H9 (cell line): ENCODE data around the gene DPYSL3. TPM values are rescaled to one million over a fixed set of nuclear protein-coding genes. Genes with fewer than 3 reads are reported as not detected.

ENCODE experiments used
- DNase-seq: peaks from one replicate; pipeline ENCODE4 v3.0.0-alpha.2; 2017
- H2AFZ ChIP-seq: one replicate; pipeline ENCODE4 v1.6.1; 2013; ENCODE audit warnings: mild to moderate bottlenecking, low read length, control low read depth, moderate library complexity
- H2AK5ac ChIP-seq: 2 replicates; pipeline ENCODE4 v1.6.1; 2013; ENCODE audit warnings: low read length, control low read depth, mixed read lengths; ENCODE audit not compliant: insufficient read length
- H2BK120ac ChIP-seq: one replicate; pipeline ENCODE4 v1.6.1; 2013; ENCODE audit warnings: low read depth, mild to moderate bottlenecking, low read length, control low read depth, inconsistent platforms; ENCODE audit not compliant: poor library complexity, severe bottlenecking
- H2BK12ac ChIP-seq: 2 replicates; pipeline ENCODE4 v1.6.1; 2013; ENCODE audit warnings: low read length, control low read depth, mixed read lengths, low read depth; ENCODE audit not compliant: insufficient read length
- H2BK15ac ChIP-seq: 2 replicates; pipeline ENCODE4 v1.6.1; 2013; ENCODE audit warnings: low read depth, low read length, control low read depth
- H2BK20ac ChIP-seq: one replicate; pipeline ENCODE4 v1.6.1; 2013; ENCODE audit warnings: low read depth, mild to moderate bottlenecking, low read length, control low read depth, inconsistent platforms; ENCODE audit not compliant: poor library complexity, severe bottlenecking
- H2BK5ac ChIP-seq: 2 replicates; pipeline ENCODE4 v1.6.1; 2013; ENCODE audit warnings: low read length, control low read depth, mixed read lengths; ENCODE audit not compliant: insufficient read length
- H3K14ac ChIP-seq: 2 replicates; pipeline ENCODE4 v1.6.1; 2013; ENCODE audit warnings: low read length, control low read depth; ENCODE audit not compliant: insufficient read depth
- H3K18ac ChIP-seq: 2 replicates; pipeline ENCODE4 v1.6.1; 2013; ENCODE audit warnings: low read depth, mild to moderate bottlenecking, mixed read lengths, low read length, control low read depth; ENCODE audit not compliant: insufficient read length
- H3K23ac ChIP-seq: 2 replicates; pipeline ENCODE4 v1.6.1; 2013; ENCODE audit warnings: low read length, control low read depth, mixed read lengths, low read depth; ENCODE audit not compliant: insufficient read length
- H3K23me2 ChIP-seq: 2 replicates; pipeline ENCODE4 v1.6.1; 2013; ENCODE audit warnings: low read depth, mild to moderate bottlenecking, mixed read lengths, low read length, control low read depth; ENCODE audit not compliant: insufficient read length, poor library complexity, severe bottlenecking
- H3K27ac ChIP-seq: 2 replicates; pipeline ENCODE4 v1.5.1; 2013; ENCODE audit warnings: low read length, control low read depth, mixed read lengths, low read depth; ENCODE audit not compliant: insufficient read length
- H3K27me3 ChIP-seq: 2 replicates; pipeline ENCODE4 v1.6.1; 2013; ENCODE audit warnings: low read length, control low read depth, inconsistent platforms; ENCODE audit not compliant: insufficient read depth
- H3K4ac ChIP-seq: 2 replicates; pipeline ENCODE4 v1.6.1; 2013; ENCODE audit warnings: low read depth, mild to moderate bottlenecking, control low read depth, inconsistent platforms, low read length, moderate library complexity
- H3K4me1 ChIP-seq: 2 replicates; pipeline ENCODE4 v1.6.1; 2013; ENCODE audit warnings: low read length, control low read depth, inconsistent platforms; ENCODE audit not compliant: insufficient read depth
- H3K4me2 ChIP-seq: 2 replicates; pipeline ENCODE4 v1.6.1; 2013; ENCODE audit warnings: low read length, control low read depth, mixed read lengths; ENCODE audit not compliant: insufficient read length, insufficient read depth
- H3K56ac ChIP-seq: 2 replicates; pipeline ENCODE4 v1.6.1; 2013; ENCODE audit warnings: low read depth, mild to moderate bottlenecking, mixed read lengths, low read length, control low read depth; ENCODE audit not compliant: insufficient read length
- H3K79me1 ChIP-seq: 2 replicates; pipeline ENCODE4 v1.6.1; 2013; ENCODE audit warnings: low read depth, mild to moderate bottlenecking, moderate library complexity, low read length, control low read depth, inconsistent platforms; ENCODE audit not compliant: insufficient read depth, poor library complexity, severe bottlenecking
- H3K79me2 ChIP-seq: 2 replicates; pipeline ENCODE4 v1.6.1; 2013; ENCODE audit warnings: low read length, control low read depth, inconsistent platforms; ENCODE audit not compliant: insufficient read depth
- H3K9ac ChIP-seq: 2 replicates; pipeline ENCODE4 v1.6.1; 2013; ENCODE audit warnings: low read length, control low read depth, mixed read lengths; ENCODE audit not compliant: insufficient read length; ENCODE audit errors: extremely low read depth
- H3K9me3 ChIP-seq: one replicate; pipeline ENCODE4 v1.6.1; 2013; ENCODE audit warnings: low read depth, low read length, inconsistent platforms; ENCODE audit not compliant: control insufficient read depth
- H3T11ph ChIP-seq: one replicate; pipeline ENCODE4 v1.6.1; 2013; ENCODE audit warnings: mild to moderate bottlenecking, low read length, control low read depth, inconsistent platforms
- H4K20me1 ChIP-seq: one replicate; pipeline ENCODE4 v1.6.1; 2013; ENCODE audit not compliant: control insufficient read depth, insufficient read length, insufficient read depth
- H4K5ac ChIP-seq: 2 replicates; pipeline ENCODE4 v1.6.1; 2013; ENCODE audit warnings: low read depth, mild to moderate bottlenecking, mixed read lengths, low read length, control low read depth; ENCODE audit not compliant: insufficient read length
- H4K8ac ChIP-seq: replicated peaks from 2 replicates; pipeline ENCODE4 v1.6.1; 2013; ENCODE audit warnings: low read length, control low read depth, mixed read lengths, low read depth; ENCODE audit not compliant: insufficient read length
- H4K91ac ChIP-seq: 2 replicates; pipeline ENCODE4 v1.6.1; 2013; ENCODE audit warnings: low read depth, mild to moderate bottlenecking, moderate library complexity, mixed read lengths, low read length, control low read depth; ENCODE audit not compliant: insufficient read length
- H3K27ac Mint-ChIP-seq, 3 experiments: 2 replicates in 2 of 3; 3 replicates in 1 of 3; pipeline ENCODE4 v1.8.0; 2020 to 2021; ENCODE audit warnings: mixed read lengths in 3 of 3, mild to moderate bottlenecking in 1 of 3, moderate library complexity in 1 of 3
- H3K27me3 Mint-ChIP-seq: 2 replicates; pipeline ENCODE4 v1.8.0; 2021; ENCODE audit warnings: low read depth, mild to moderate bottlenecking, moderate library complexity, mixed read lengths
- H3K36me3 Mint-ChIP-seq, 3 experiments: 2 replicates in 2 of 3; 3 replicates in 1 of 3; pipeline ENCODE4 v1.8.0; 2020 to 2021; ENCODE audit warnings: low read depth in 3 of 3, mixed read lengths in 3 of 3; ENCODE audit not compliant: insufficient read depth in 1 of 3
- H3K4me1 Mint-ChIP-seq, 2 experiments: 2 replicates each; pipeline ENCODE4 v1.8.0; 2020; ENCODE audit warnings: mixed read lengths in 2 of 2
- H3K4me3 Mint-ChIP-seq, 2 experiments: 2 replicates in 1 of 2; 3 replicates in 1 of 2; pipeline ENCODE4 v1.8.0; 2020 to 2021; ENCODE audit warnings: mild to moderate bottlenecking in 2 of 2, mixed read lengths in 2 of 2, moderate library complexity in 1 of 2
- H3K9me3 Mint-ChIP-seq, 2 experiments: 2 replicates in 1 of 2; 3 replicates in 1 of 2; pipeline ENCODE4 v1.8.0; 2020; ENCODE audit warnings: mild to moderate bottlenecking in 2 of 2, mixed read lengths in 2 of 2, moderate library complexity in 1 of 2
- CTCF ChIP-seq: fragments of 200-600 bp; sonication (generic); conservative IDR thresholded peaks from 3 replicates; pipeline ENCODE4 v1.8.0; 2021; ENCODE audit warnings: antibody characterized with exemption, mild to moderate bottlenecking
- WGBS: extraction: QIAGEN DNeasy Blood & Tissue Kit; methylation state at CpG from one replicate; pipeline ENCODE4 v1.1.7; 2013; ENCODE audit warnings: missing lambda C conversion rate, low lambda C conversion rate, mixed read lengths; ENCODE audit not compliant: insufficient read length; ENCODE audit errors: extremely low coverage; 5-methylcytosine and 5-hydroxymethylcytosine counted together
- total RNA-seq: library from RNA; stranded (reverse); gene quantifications from 2 replicates; pipeline ENCODE4 v1.2.1, GENCODE V29; 2021

DPYSL3 gene
- total RNA-seq, 1 experiment from 2014 or later = 515 TPM

- no peak overlapping the region for H3K14ac ChIP-seq
- WGBS = no CpG with 5 or more reads among the region's 7 CpGs
- Mint-ChIP-seq H3K27ac (peak overlapping the region in 2 of 3 experiments; percentile 61 to 70; a peak in 1 of 7 replicates), H3K4me1 (peaks cover 6 to 10% of the 10 kb centered on the region in 2 experiments), H3K9me3 (no peaks in the 10 kb centered on the region), H3K27me3 (no peaks in the 10 kb centered on the region), H3K36me3 (peaks cover 73 to 95% (median 92%) of the 10 kb centered on the region in 3 experiments), H3K4me3 (no peak overlapping the region)
- no peaks in the 10 kb centered on the region for H3K79me1 ChIP-seq
- H2BK12ac ChIP-seq = no peak overlapping the region
- H2BK15ac ChIP-seq = no peak overlapping the region
- no peaks in the 10 kb centered on the region for H3K23me2 ChIP-seq
- H4K91ac ChIP-seq = no peak overlapping the region
- no peak overlapping the region for H3K4ac ChIP-seq
- no peak overlapping the region for H2BK20ac ChIP-seq
- H3K18ac ChIP-seq = no peak overlapping the region
- no peak for DNase-seq
- H4K5ac ChIP-seq = no peak overlapping the region
- TF ChIP-seq CTCF = no peak
- H4K20me1 ChIP-seq = no peaks in the 10 kb centered on the region
- H4K8ac ChIP-seq = no peak overlapping the region
- H3K56ac ChIP-seq = no peak overlapping the region
- no peak overlapping the region for H3K23ac ChIP-seq
- H3K9ac ChIP-seq = no peak overlapping the region
- no peak overlapping the region for H3T11ph ChIP-seq
- no peak overlapping the region for H3K4me2 ChIP-seq
- H2AFZ ChIP-seq = no peak overlapping the region
- H3K79me2 ChIP-seq = no peaks in the 10 kb centered on the region
- no peaks in the 10 kb centered on the region for H3K9me3 ChIP-seq
- H3K4me1 ChIP-seq = no peaks in the 10 kb centered on the region
- H2BK5ac ChIP-seq = no peak overlapping the region
- no peak overlapping the region for H3K27ac ChIP-seq
- H3K27me3 ChIP-seq = no peaks in the 10 kb centered on the region
- H2AK5ac ChIP-seq = no peak overlapping the region
- H2BK120ac ChIP-seq = no peak overlapping the region
These were observed 109.6 kb downstream of the DPYSL3 start for GRCh38 chr5:147400126-147400809.
